Testis (tissue), 3 donors: ENCODE results near the gene DISC1. TPM values are rescaled to one million over a fixed set of nuclear protein-coding genes. Genes with fewer than 3 reads are reported as not detected.

Experiments
- DNase-seq: peaks from one replicate; pipeline ENCODE4 v3.0.0-alpha.2; 2019
- H3K27ac ChIP-seq, 2 donors: fragments of 200-600 bp; sonication (generic); one replicate each; pipeline ENCODE4 v1.5.1; 2019
- H3K27me3 ChIP-seq: fragments of 200-600 bp; sonication (generic); one replicate; pipeline ENCODE4 v1.5.1; 2019
- H3K36me3 ChIP-seq: fragments of 200-600 bp; sonication (generic); one replicate; pipeline ENCODE4 v1.5.1; 2017; ENCODE audit warnings: low read depth; ENCODE audit errors: missing control alignments
- H3K4me1 ChIP-seq: fragments of 200-600 bp; sonication (generic); one replicate; pipeline ENCODE4 v1.5.1; 2019
- H3K4me3 ChIP-seq, 2 donors: fragments of 200-600 bp; sonication (generic); one replicate each; pipeline ENCODE4 v1.5.1; 2017 to 2019
- H3K9me3 ChIP-seq: fragments of 200-600 bp; sonication (generic); one replicate; pipeline ENCODE4 v1.5.1; 2017
- POLR2A ChIP-seq: fragments of 450-650 bp; IDR thresholded peaks from one replicate; pipeline ENCODE4 v1.6.1; 2017; ENCODE audit warnings: antibody characterized with exemption, mild to moderate bottlenecking, moderate library complexity
- WGBS, 2 donors: methylation state at CpG; one replicate each; pipeline ENCODE4 v1.1.5; 2018; 5-methylcytosine and 5-hydroxymethylcytosine counted together
- intact Hi-C: fragments of 100-400 bp; cut with DNase I; formaldehyde crosslinking; loops from one replicate; pipeline ENCODE4 v1.15.1; 2023; ENCODE audit warnings: low total_unique reads
- polyA plus RNA-seq: library from polyadenylated mRNA; stranded (reverse); fragments of 350-450 nt; fragmentation: Illumina TruSeq; extraction: RNeasy Lipid Tissue Mini Kit (QIAGEN cat#74804); gene quantifications from one replicate; pipeline ENCODE4 v1.2.3, GENCODE V29; 2014; ENCODE audit warnings: low read depth, low replicate concordance; ENCODE audit not compliant: insufficient read depth
- total RNA-seq, 2 donors: library from RNA; depleted of rRNA; stranded (reverse); fragments of >200 nt; gene quantifications; one replicate each; pipeline ENCODE4 v1.2.3, GENCODE V29; 2016
- TF ChIP-seq, protein P1 (sequence below), 3 experiments: fragments of 450-650 bp in 2 of 3; fragments of 200-600 bp in 1 of 3; sonication (generic) in 1 of 3; IDR thresholded peaks; one replicate each; pipeline ENCODE4 v1.5.1; 2016 to 2019; ENCODE audit warnings: antibody characterized with exemption in 3 of 3, mild to moderate bottlenecking in 2 of 3, moderate library complexity in 1 of 3

Gene DISC1
- total and polyA plus RNA-seq, 3 donors from 2014 or later = 1.8 to 6.8 (median 5.7) TPM

GRCh38 chr1:231767471-231767870, 140.9 kb downstream of the DISC1 start:
- H3K4me3 ChIP-seq = no peak overlapping the region
- DNase-seq = no peak
- H3K4me1 ChIP-seq = no peaks in the 10 kb centered on the region
- H3K36me3 ChIP-seq = no peaks in the 10 kb centered on the region
- H3K27me3 ChIP-seq = no peaks in the 10 kb centered on the region
- TF ChIP-seq, protein P1, sequence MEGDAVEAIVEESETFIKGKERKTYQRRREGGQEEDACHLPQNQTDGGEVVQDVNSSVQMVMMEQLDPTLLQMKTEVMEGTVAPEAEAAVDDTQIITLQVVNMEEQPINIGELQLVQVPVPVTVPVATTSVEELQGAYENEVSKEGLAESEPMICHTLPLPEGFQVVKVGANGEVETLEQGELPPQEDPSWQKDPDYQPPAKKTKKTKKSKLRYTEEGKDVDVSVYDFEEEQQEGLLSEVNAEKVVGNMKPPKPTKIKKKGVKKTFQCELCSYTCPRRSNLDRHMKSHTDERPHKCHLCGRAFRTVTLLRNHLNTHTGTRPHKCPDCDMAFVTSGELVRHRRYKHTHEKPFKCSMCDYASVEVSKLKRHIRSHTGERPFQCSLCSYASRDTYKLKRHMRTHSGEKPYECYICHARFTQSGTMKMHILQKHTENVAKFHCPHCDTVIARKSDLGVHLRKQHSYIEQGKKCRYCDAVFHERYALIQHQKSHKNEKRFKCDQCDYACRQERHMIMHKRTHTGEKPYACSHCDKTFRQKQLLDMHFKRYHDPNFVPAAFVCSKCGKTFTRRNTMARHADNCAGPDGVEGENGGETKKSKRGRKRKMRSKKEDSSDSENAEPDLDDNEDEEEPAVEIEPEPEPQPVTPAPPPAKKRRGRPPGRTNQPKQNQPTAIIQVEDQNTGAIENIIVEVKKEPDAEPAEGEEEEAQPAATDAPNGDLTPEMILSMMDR (IDR thresholded peaks at IDR 0.05) = no peak
- TF ChIP-seq POLR2A = no peak
- H3K9me3 ChIP-seq = no peaks in the 10 kb centered on the region
- WGBS, 2 donors = 65 to 85% methylated on average over 4 of the region's 4 CpGs
- H3K27ac ChIP-seq = no peak overlapping the region
- intact Hi-C loops = no loop called here

DNA sequence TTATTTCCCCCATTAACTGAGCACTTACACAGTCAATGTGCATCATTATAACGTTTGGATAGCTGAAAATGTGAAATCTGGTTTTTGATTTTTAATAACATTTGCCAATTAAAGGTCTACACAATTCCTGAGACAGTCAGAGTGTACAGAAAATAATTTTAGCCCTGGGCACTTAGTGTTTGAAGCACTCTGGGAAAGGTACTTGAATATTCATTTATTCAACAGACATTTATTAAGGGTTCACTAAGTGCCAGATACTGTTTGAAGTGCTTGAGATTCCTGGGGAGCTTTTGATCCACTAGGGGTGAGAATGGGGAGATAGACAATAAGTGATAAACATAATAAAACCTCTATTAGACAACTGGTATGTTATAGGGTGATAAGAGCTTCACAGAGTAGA, 141.8 kb downstream of the DISC1 start:
- no peak for DNase-seq
- TF ChIP-seq, protein P1 (IDR thresholded peaks at IDR 0.05) = no peak
- no peak for TF ChIP-seq POLR2A
- Histone ChIP-seq H3K4me3 (no peak overlapping the region), H3K4me1 (no peaks in the 10 kb centered on the region), H3K9me3 (no peaks in the 10 kb centered on the region), H3K36me3 (no peaks in the 10 kb centered on the region), H3K27ac (no peak overlapping the region), H3K27me3 (no peaks in the 10 kb centered on the region)
- WGBS, 2 donors = 88 to 93% methylated on average over 1 of the region's 1 CpG
- intact Hi-C loops = no loop called here

- Histone ChIP-seq H3K4me1 (no peaks in the 10 kb centered on the region), H3K27ac (no peak overlapping the region), H3K4me3 (no peak overlapping the region), H3K36me3 (no peaks in the 10 kb centered on the region), H3K27me3 (no peaks in the 10 kb centered on the region), H3K9me3 (no peaks in the 10 kb centered on the region)
- TF ChIP-seq, protein P1 (IDR thresholded peaks at IDR 0.05) = no peak
- no peak for TF ChIP-seq POLR2A
- intact Hi-C loops = no loop called here
- no peak for DNase-seq
- WGBS, 2 donors = 82 to 84% methylated on average over 8 of the region's 8 CpGs
These were observed 144.1 kb downstream of the DISC1 start for GRCh38 chr1:231770506-231771175.

- no peak overlapping the region for H3K4me3 ChIP-seq
- H3K27ac ChIP-seq = no peak overlapping the region
- no peaks in the 10 kb centered on the region for H3K27me3 ChIP-seq
- no peak for DNase-seq
- 92 to 93% methylated on average over 4 of the region's 4 CpGs for WGBS, 2 donors
- no peaks in the 10 kb centered on the region for H3K36me3 ChIP-seq
- TF ChIP-seq, protein P1 (IDR thresholded peaks at IDR 0.05) = no peak
- TF ChIP-seq POLR2A = no peak
- no peaks in the 10 kb centered on the region for H3K9me3 ChIP-seq
- intact Hi-C loops = no loop called here
- no peaks in the 10 kb centered on the region for H3K4me1 ChIP-seq
These were observed 148.2 kb downstream of the DISC1 start for GRCh38 chr1:231774719-231775335.
